ENCODE results near the gene CYBC1. TPM values are rescaled to one million over a fixed set of nuclear protein-coding genes. Genes with fewer than 3 reads are reported as not detected.

CYBC1 gene
- total RNA-seq, 1 experiment from 2014 or later, result 99.9 TPM

GRCh38 chr17:82468692-82469091, 18.1 kb upstream of the CYBC1 start:
- no peak for TF ChIP-seq CTCF (IDR thresholded peaks at IDR 0.05; ENCODE audit: insufficient read depth in 1 of 2, low read depth in 1 of 2, low read length in 1 of 2, severe bottlenecking in 1 of 2, unreplicated experiment in 1 of 2)
- H3K4me1 ChIP-seq, result no peaks in the 10 kb centered on the region
- Mint-ChIP-seq H3K4me1 (ENCODE audit: low read depth, unreplicated experiment) (no peaks in the 10 kb centered on the region), H3K9me3 (ENCODE audit: unreplicated experiment) (no peaks in the 10 kb centered on the region), H3K27ac (ENCODE audit: unreplicated experiment) (no peak overlapping the region), H3K36me3 (ENCODE audit: insufficient read depth, unreplicated experiment) (peaks cover 64% of the 10 kb centered on the region), H3K4me3 (ENCODE audit: unreplicated experiment) (no peak overlapping the region), H3K27me3 (ENCODE audit: insufficient read depth, unreplicated experiment) (no peaks in the 10 kb centered on the region)
- peaks cover 5% of the 10 kb centered on the region for H3K36me3 ChIP-seq (ENCODE audit: control insufficient read depth, insufficient read depth, low read length)
- H3K9me3 ChIP-seq, result no peaks in the 10 kb centered on the region
- intact Hi-C loops (cut with micrococcal nuclease; ENCODE audit: unreplicated experiment), result no loop called here
- POLR2A ChIA-PET, result no interaction called here
- BruUV-seq (replicated peaks), result no TSS peak
- H3K4me3 ChIP-seq (ENCODE audit: low read depth, low read length), result no peak overlapping the region
- CTCF ChIA-PET, result no interaction called here
- no peaks in the 10 kb centered on the region for H3K27me3 ChIP-seq (replicated peaks; ENCODE audit: control insufficient read depth, insufficient read depth, low read length)
- DNase-seq, result no peak

- Histone ChIP-seq H3K27me3 (replicated peaks; ENCODE audit: control insufficient read depth, insufficient read depth, low read length) (no peaks in the 10 kb centered on the region), H3K9me3 (no peaks in the 10 kb centered on the region), H3K36me3 (ENCODE audit: control insufficient read depth, insufficient read depth, low read length) (peaks cover 6% of the 10 kb centered on the region), H3K4me3 (ENCODE audit: low read depth, low read length) (no peak overlapping the region), H3K4me1 (peaks cover 12% of the 10 kb centered on the region)
- Mint-ChIP-seq H3K27ac (ENCODE audit: unreplicated experiment) (no peak overlapping the region), H3K36me3 (ENCODE audit: insufficient read depth, unreplicated experiment) (peaks cover 52% of the 10 kb centered on the region), H3K4me3 (ENCODE audit: unreplicated experiment) (no peak overlapping the region), H3K9me3 (ENCODE audit: unreplicated experiment) (no peaks in the 10 kb centered on the region), H3K27me3 (ENCODE audit: insufficient read depth, unreplicated experiment) (no peaks in the 10 kb centered on the region), H3K4me1 (ENCODE audit: low read depth, unreplicated experiment) (peaks cover 10% of the 10 kb centered on the region)
- ChIA-PET CTCF (no interaction called here), POLR2A (no interaction called here)
- intact Hi-C loops (cut with micrococcal nuclease; ENCODE audit: unreplicated experiment), result no loop called here
- no peak for DNase-seq
- no peak for TF ChIP-seq CTCF (IDR thresholded peaks at IDR 0.05; ENCODE audit: insufficient read depth in 1 of 2, low read depth in 1 of 2, low read length in 1 of 2, severe bottlenecking in 1 of 2, unreplicated experiment in 1 of 2)
- BruUV-seq (replicated peaks), result no TSS peak
Measured at GRCh38 chr17:82465023-82465603, 14.6 kb upstream of the CYBC1 start.

GRCh38 chr17:82464567-82464929, 14.0 kb upstream of the CYBC1 start:
- no peak for TF ChIP-seq CTCF (IDR thresholded peaks at IDR 0.05; ENCODE audit: insufficient read depth in 1 of 2, low read depth in 1 of 2, low read length in 1 of 2, severe bottlenecking in 1 of 2, unreplicated experiment in 1 of 2)
- no peaks in the 10 kb centered on the region for H3K9me3 Mint-ChIP-seq (ENCODE audit: unreplicated experiment)
- no peak overlapping the region for H3K4me3 Mint-ChIP-seq (ENCODE audit: unreplicated experiment)
- peaks cover 52% of the 10 kb centered on the region for H3K36me3 Mint-ChIP-seq (ENCODE audit: insufficient read depth, unreplicated experiment)
- intact Hi-C loops (cut with micrococcal nuclease; ENCODE audit: unreplicated experiment), result no loop called here
- peaks cover 10% of the 10 kb centered on the region for H3K4me1 Mint-ChIP-seq (ENCODE audit: low read depth, unreplicated experiment)
- no peak for DNase-seq
- H3K27me3 Mint-ChIP-seq (ENCODE audit: insufficient read depth, unreplicated experiment), result no peaks in the 10 kb centered on the region
- Histone ChIP-seq H3K4me3 (ENCODE audit: low read depth, low read length) (no peak overlapping the region), H3K4me1 (peaks cover 12% of the 10 kb centered on the region), H3K9me3 (no peaks in the 10 kb centered on the region), H3K36me3 (ENCODE audit: control insufficient read depth, insufficient read depth, low read length) (peaks cover 6% of the 10 kb centered on the region), H3K27me3 (replicated peaks; ENCODE audit: control insufficient read depth, insufficient read depth, low read length) (no peaks in the 10 kb centered on the region)
- no TSS peak for BruUV-seq (replicated peaks)
- no peak overlapping the region for H3K27ac Mint-ChIP-seq (ENCODE audit: unreplicated experiment)
- ChIA-PET POLR2A (no interaction called here), CTCF (no interaction called here)

Data from Caco-2 (cell line).